Tibial artery (tissue), 4 donors: ENCODE data around the gene CDK5RAP3.

Experiments used
- DNase-seq, 2 donors: peaks; one replicate each; pipeline ENCODE4 v3.0.0-alpha.2; 2019
- H3K27ac ChIP-seq, 2 donors: fragments of 200-600 bp; sonication (generic) in 1 of 2; 1 replicate in 1 of 2; 2 replicates in 1 of 2; pipeline ENCODE4 v1.5.1; 2018 to 2019; ENCODE audit warnings: mild to moderate bottlenecking in 1 of 2
- H3K27me3 ChIP-seq, 2 donors: fragments of 200-600 bp; sonication (generic) in 1 of 2; one replicate each; pipeline versions ENCODE4 v1.5.1 to v1.6.0; 2016 to 2019
- H3K36me3 ChIP-seq, 3 donors: fragments of 200-600 bp; sonication (generic) in 2 of 3; one replicate each; pipeline ENCODE4 v1.5.1; 2016 to 2019; ENCODE audit warnings: mild to moderate bottlenecking in 2 of 3
- H3K4me1 ChIP-seq, 4 donors: fragments of 200-600 bp; sonication (generic) in 2 of 4; 1 replicate in 3 of 4; 2 replicates in 1 of 4; pipeline ENCODE4 v1.5.1; 2016 to 2019
- H3K4me3 ChIP-seq, 2 donors: fragments of 200-600 bp; sonication (generic) in 1 of 2; 1 replicate in 1 of 2; 2 replicates in 1 of 2; pipeline ENCODE4 v1.5.1; 2018 to 2019; ENCODE audit warnings: mild to moderate bottlenecking in 2 of 2
- H3K9me3 ChIP-seq, 3 donors: fragments of 200-600 bp; sonication (generic) in 1 of 3; one replicate each; pipeline ENCODE4 v1.5.1; 2016 to 2019
- intact Hi-C: fragments of 100-400 bp; cut with DNase I; formaldehyde crosslinking; loops from one replicate; pipeline ENCODE4 v1.15.0; 2023; ENCODE audit warnings: low total_unique reads
- TF ChIP-seq, protein P1 (sequence below), 2 experiments: fragments of 200-600 bp in 1 of 2; fragments of 450-650 bp in 1 of 2; IDR thresholded peaks; one replicate each; pipeline ENCODE4 v1.5.1; 2017 to 2019; ENCODE audit warnings: antibody characterized with exemption in 2 of 2, mild to moderate bottlenecking in 1 of 2, moderate library complexity in 1 of 2

CDK5RAP3 gene

DNA sequence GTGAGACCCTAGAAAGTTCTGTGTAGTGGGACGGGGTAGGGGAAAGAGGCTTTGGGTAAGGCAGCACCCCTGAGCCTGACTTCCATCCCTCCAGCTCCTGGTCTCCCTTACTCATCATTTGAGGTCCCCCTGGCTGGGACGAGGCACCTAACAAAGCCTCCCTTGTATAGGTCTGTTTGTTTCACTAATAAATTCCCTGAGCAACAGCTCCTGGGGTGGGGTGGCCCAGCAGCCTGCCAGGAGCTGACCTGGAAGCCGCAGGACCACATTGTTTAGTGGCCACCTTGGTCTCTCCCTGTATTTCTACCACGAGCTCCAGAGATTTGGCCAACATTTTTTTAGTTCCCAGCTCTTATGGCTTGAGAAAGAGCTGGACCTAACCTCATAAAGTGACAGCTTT, 20.5 kb upstream of the CDK5RAP3 start:
- no peak overlapping the region for H3K4me3 ChIP-seq
- no peaks in the 10 kb centered on the region for H3K9me3 ChIP-seq
- intact Hi-C loops: no loop called here
- no peaks in the 10 kb centered on the region for H3K27me3 ChIP-seq
- TF ChIP-seq, protein P1, sequence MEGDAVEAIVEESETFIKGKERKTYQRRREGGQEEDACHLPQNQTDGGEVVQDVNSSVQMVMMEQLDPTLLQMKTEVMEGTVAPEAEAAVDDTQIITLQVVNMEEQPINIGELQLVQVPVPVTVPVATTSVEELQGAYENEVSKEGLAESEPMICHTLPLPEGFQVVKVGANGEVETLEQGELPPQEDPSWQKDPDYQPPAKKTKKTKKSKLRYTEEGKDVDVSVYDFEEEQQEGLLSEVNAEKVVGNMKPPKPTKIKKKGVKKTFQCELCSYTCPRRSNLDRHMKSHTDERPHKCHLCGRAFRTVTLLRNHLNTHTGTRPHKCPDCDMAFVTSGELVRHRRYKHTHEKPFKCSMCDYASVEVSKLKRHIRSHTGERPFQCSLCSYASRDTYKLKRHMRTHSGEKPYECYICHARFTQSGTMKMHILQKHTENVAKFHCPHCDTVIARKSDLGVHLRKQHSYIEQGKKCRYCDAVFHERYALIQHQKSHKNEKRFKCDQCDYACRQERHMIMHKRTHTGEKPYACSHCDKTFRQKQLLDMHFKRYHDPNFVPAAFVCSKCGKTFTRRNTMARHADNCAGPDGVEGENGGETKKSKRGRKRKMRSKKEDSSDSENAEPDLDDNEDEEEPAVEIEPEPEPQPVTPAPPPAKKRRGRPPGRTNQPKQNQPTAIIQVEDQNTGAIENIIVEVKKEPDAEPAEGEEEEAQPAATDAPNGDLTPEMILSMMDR (IDR thresholded peaks at IDR 0.05): no peak
- H3K27ac ChIP-seq: no peak overlapping the region
- H3K36me3 ChIP-seq: peaks cover 0 to 26% (median 0%) of the 10 kb centered on the region in 3 donors
- H3K4me1 ChIP-seq: peaks cover 0 to 25% (median 13%) of the 10 kb centered on the region in 4 donors
- no peak for DNase-seq

DNA sequence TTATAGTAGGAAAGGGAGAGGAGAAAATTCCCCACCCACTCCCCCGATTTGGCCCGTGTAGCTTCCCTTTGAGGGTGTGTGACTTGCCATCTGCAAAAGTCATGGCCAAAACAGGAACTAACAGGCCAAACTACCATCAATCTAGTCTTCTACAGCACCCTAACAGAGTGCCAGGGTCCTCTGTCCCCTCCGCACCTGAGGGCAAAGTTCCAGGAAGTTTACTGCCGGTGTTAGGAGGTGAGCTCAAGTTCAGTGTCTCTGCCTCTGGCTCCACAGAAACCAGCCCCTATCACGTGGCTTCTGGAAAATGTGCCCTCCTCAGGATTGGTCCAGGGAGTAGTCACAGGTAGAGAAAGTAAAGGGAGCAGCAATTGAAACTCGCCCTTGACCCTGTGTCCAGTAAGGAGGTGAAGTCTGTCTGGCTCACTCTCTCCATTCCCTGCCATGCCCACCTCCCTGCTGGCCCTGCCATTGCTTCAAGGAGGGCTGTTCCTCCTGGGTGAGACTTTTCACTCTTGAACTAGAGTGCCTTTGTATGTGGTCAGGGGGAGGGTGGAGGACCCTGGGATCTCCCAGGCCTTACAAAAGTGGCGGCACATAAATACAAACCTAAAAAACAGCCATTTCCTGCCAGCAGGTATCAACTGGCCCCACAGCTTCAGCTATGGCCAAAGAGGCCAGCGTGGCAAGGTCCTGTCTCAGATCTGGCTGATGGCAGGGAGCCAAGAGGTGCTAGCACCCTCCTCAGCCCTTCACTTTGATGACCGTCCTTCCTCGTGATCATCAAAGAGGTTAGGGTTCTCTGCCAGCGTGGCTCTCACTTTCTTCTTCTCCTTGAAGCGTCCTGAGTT, 18.5 kb upstream of the CDK5RAP3 start:
- Histone ChIP-seq H3K27me3 (no peaks in the 10 kb centered on the region), H3K36me3 (peaks cover 0 to 12% (median 0%) of the 10 kb centered on the region in 3 donors), H3K4me3 (no peak overlapping the region), H3K27ac (no peak overlapping the region), H3K4me1 (peaks cover 0 to 24% (median 9%) of the 10 kb centered on the region in 4 donors), H3K9me3 (no peaks in the 10 kb centered on the region)
- intact Hi-C loops: no loop called here
- TF ChIP-seq, protein P1 (IDR thresholded peaks at IDR 0.05): no peak
- DNase-seq: no peak

DNA sequence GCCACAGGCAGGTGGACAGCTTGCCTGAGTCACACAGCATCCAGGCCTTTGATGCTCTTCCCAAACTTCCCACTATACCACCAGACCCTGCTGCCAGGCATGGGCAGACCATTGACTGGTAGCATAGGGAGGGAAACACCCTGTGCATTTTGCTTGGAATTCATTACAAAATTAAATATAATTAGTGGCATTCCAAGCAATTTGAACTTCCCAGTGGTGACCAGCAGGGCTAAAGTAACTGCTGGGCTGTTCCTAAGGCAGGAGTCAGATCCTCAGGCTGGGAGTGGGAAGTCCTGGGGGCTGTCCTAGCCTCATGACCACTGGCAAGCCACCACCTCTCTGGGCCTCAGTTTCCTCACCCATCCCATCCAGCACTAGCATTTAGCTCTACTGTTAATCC, 17.0 kb upstream of the CDK5RAP3 start:
- TF ChIP-seq, protein P1 (IDR thresholded peaks at IDR 0.05): no peak
- no peak for DNase-seq
- no peaks in the 10 kb centered on the region for H3K27me3 ChIP-seq
- H3K27ac ChIP-seq: no peak overlapping the region
- H3K4me3 ChIP-seq: no peak overlapping the region
- H3K36me3 ChIP-seq: peaks cover 0 to 12% (median 0%) of the 10 kb centered on the region in 3 donors
- H3K9me3 ChIP-seq: no peaks in the 10 kb centered on the region
- intact Hi-C loops: no loop called here
- peaks cover 0 to 19% (median 7%) of the 10 kb centered on the region in 4 donors for H3K4me1 ChIP-seq

DNA sequence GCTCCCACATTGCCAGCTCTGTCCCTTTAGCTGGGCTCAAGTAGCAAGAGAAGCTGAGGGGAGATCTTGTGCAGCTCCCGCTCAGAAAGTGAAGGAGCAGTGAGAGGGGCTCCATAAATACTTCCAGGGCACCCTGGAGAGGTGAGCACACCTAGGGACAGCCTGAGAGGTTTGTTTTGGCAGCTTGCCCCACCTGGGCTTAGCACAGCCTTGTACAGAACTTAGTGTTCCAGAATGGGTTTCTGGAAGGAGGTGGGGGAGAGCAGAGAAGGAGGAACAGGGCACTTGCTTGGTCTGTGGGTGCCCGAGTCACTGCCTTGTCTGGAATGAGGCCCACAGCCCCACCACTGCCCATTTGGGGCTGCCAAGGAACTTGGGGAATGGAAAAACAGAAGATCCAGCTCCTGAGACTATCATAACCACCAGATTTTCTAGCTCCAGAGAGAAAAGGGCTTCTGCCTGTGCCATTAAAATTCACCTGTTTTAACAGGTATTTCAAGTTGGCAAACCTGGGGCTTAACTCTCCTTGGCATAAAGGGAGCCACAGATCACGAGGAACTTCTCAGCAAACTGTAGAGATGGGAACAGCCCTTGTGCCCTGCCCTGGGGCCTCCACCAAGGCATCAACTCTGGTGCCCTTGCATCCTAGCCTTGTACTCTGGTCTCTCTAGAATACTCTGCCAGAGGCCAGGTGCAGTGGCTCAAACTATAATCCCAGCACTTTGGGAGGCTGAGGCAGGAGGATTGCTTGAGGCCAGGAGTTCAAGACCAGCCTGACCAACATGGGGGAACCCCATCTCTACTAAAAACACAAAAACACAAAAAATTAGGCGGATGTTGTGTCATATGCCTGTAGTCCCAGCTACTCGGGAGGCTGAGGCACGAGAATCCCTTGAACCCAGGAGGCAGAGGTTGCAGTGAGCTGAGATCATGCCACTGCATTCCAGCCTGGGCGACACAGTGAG, 15.1 kb upstream of the CDK5RAP3 start:
- no peak overlapping the region for H3K4me3 ChIP-seq
- intact Hi-C loops: no loop called here
- H3K9me3 ChIP-seq: no peaks in the 10 kb centered on the region
- H3K27me3 ChIP-seq: no peaks in the 10 kb centered on the region
- TF ChIP-seq, protein P1 (IDR thresholded peaks at IDR 0.05): no peak
- peaks cover 0 to 12% (median 0%) of the 10 kb centered on the region in 3 donors for H3K36me3 ChIP-seq
- no peak overlapping the region for H3K27ac ChIP-seq
- DNase-seq: no peak
- peaks cover 0 to 5% (median 0%) of the 10 kb centered on the region in 4 donors for H3K4me1 ChIP-seq

DNA sequence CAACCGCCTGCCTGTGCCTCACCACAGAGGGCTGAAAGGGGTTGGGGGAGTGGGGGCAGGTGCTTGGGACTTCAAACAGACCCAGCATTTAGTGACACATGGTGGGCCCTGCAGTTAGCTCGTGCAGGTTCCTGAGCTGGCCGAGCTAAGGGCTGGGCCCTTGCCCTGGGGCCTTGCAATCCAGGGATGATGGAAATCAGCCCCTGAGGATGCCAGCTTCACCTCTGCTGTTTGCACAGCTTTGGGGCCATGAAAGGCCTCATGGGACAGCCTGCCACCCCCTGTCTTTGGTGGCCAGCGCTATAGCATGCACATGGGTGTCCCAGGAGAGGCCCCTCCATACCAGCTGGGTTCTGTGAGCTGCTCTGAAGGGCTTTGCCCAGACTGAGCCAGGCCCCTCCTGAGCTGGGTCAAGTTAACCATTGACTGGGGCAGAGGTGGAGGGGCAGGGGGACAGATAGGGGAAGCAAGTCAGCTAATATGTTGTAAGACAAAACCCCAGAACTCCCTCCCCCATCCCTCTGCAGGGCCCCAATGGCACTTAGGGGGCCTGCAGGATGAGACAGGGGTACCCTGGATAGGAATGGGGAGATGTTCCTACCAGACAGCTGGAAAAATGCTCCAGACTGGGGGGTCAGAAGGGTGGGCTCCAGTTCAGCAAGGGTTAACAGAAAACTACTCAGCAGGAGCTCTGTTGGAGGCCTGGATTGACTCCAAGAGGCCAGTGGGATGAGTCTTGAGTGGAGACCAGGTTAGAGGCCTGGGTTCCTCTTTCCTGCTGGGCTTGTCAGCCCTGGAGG, 13.9 kb upstream of the CDK5RAP3 start:
- Histone ChIP-seq H3K4me3 (no peak overlapping the region), H3K36me3 (peaks cover 0 to 7% (median 0%) of the 10 kb centered on the region in 3 donors), H3K9me3 (no peaks in the 10 kb centered on the region), H3K4me1 (peaks cover 0 to 5% (median 0%) of the 10 kb centered on the region in 4 donors), H3K27ac (no peak overlapping the region), H3K27me3 (no peaks in the 10 kb centered on the region)
- no peak for DNase-seq
- TF ChIP-seq, protein P1 (IDR thresholded peaks at IDR 0.05): no peak
- intact Hi-C loops: no loop called here
